Liver (tissue), 9 donors: ENCODE data around the gene TADA3. TPM values are rescaled to one million over a fixed set of nuclear protein-coding genes. Genes with fewer than 3 reads are reported as not detected.
"Not testable (repeated sequence)": the region's sequence is repeated elsewhere in the genome, so short reads cannot be mapped to it uniquely, and the experiment has no call there.

Experiments
- DNase-seq: peaks from one replicate; pipeline ENCODE4 v3.0.0-alpha.2; 2017; ENCODE audit warnings: low spot score
- H3K27ac ChIP-seq, 2 donors: one replicate each; pipeline ENCODE4 v1.7.0; 2013; ENCODE audit warnings: inconsistent platforms in 2 of 2, low read length in 2 of 2, control low read depth in 1 of 2, low read depth in 1 of 2, mild to moderate bottlenecking in 1 of 2
- H3K27me3 ChIP-seq, 4 donors: one replicate each; pipeline versions ENCODE4 v1.6.1 to v1.7.0; 2013; ENCODE audit warnings: low read length in 3 of 4, inconsistent platforms in 1 of 4, mild to moderate bottlenecking in 1 of 4, moderate library complexity in 1 of 4; ENCODE audit not compliant: control insufficient read depth in 4 of 4, insufficient read depth in 4 of 4
- H3K36me3 ChIP-seq, 4 donors: one replicate each; pipeline versions ENCODE4 v1.6.1 to v1.7.0; 2013; ENCODE audit warnings: low read length in 3 of 4, mild to moderate bottlenecking in 3 of 4, low read depth in 1 of 4, moderate library complexity in 1 of 4; ENCODE audit not compliant: control insufficient read depth in 4 of 4, insufficient read depth in 3 of 4
- H3K4me1 ChIP-seq, 4 donors: one replicate each; pipeline versions ENCODE4 v1.6.1 to v1.7.0; 2013; ENCODE audit warnings: low read length in 3 of 4, mild to moderate bottlenecking in 3 of 4, moderate library complexity in 1 of 4; ENCODE audit not compliant: control insufficient read depth in 4 of 4, insufficient read depth in 4 of 4
- H3K4me3 ChIP-seq, 3 donors: one replicate each; pipeline versions ENCODE4 v1.6.1 to v1.7.0; 2013; ENCODE audit warnings: low read length in 3 of 3, control low read depth in 1 of 3, low read depth in 1 of 3, mild to moderate bottlenecking in 1 of 3
- H3K9ac ChIP-seq, 2 donors: one replicate each; pipeline ENCODE4 v1.7.0; 2013; ENCODE audit warnings: low read length in 2 of 2, mild to moderate bottlenecking in 2 of 2, moderate library complexity in 2 of 2, control low read depth in 1 of 2, low read depth in 1 of 2
- H3K9me3 ChIP-seq, 4 donors: one replicate each; pipeline versions ENCODE4 v1.6.1 to v1.7.0; 2013; ENCODE audit warnings: low read length in 3 of 4; ENCODE audit not compliant: control insufficient read depth in 4 of 4
- FOXA1 ChIP-seq: IDR thresholded peaks from 2 replicates; pipeline ENCODE4 v1.6.1; 2016; ENCODE audit warnings: antibody characterized with exemption
- FOXA2 ChIP-seq: IDR thresholded peaks from 2 replicates; pipeline ENCODE4 v1.6.1; 2016; ENCODE audit warnings: antibody characterized with exemption
- GABPA ChIP-seq, 2 donors: IDR thresholded peaks in 1 of 2; conservative IDR thresholded peaks in 1 of 2; 2 replicates each; pipeline ENCODE4 v1.6.1; 2016; ENCODE audit warnings: antibody characterized with exemption in 2 of 2, mild to moderate bottlenecking in 1 of 2, moderate library complexity in 1 of 2
- HNF4A ChIP-seq, 2 donors: conservative IDR thresholded peaks; 2 replicates each; pipeline ENCODE4 v1.6.1; 2016; ENCODE audit warnings: antibody characterized with exemption in 2 of 2, mild to moderate bottlenecking in 2 of 2
- HNF4G ChIP-seq: IDR thresholded peaks from 2 replicates; pipeline ENCODE4 v1.6.1; 2016; ENCODE audit warnings: antibody characterized with exemption
- JUND ChIP-seq, 2 donors: IDR thresholded peaks; 2 replicates each; pipeline ENCODE4 v1.6.1; 2016; ENCODE audit warnings: antibody characterized with exemption in 2 of 2
- NR2F2 ChIP-seq: IDR thresholded peaks from 2 replicates; pipeline ENCODE4 v1.6.1; 2016; ENCODE audit warnings: antibody characterized with exemption
- RAD21 ChIP-seq, 2 donors: IDR thresholded peaks; 2 replicates each; pipeline ENCODE4 v1.6.1; 2016; ENCODE audit warnings: antibody characterized with exemption in 2 of 2, mild to moderate bottlenecking in 2 of 2
- RXRA ChIP-seq, 2 donors: IDR thresholded peaks; 2 replicates each; pipeline ENCODE4 v1.6.1; 2017 to 2018; ENCODE audit warnings: antibody characterized with exemption in 2 of 2, mild to moderate bottlenecking in 1 of 2
- SP1 ChIP-seq: IDR thresholded peaks from 2 replicates; pipeline ENCODE4 v1.6.1; 2018; ENCODE audit warnings: antibody characterized with exemption, mild to moderate bottlenecking
- TAF1 ChIP-seq: conservative IDR thresholded peaks from 2 replicates; pipeline ENCODE4 v1.6.1; 2016; ENCODE audit warnings: antibody characterized with exemption, mild to moderate bottlenecking
- YY1 ChIP-seq: IDR thresholded peaks from 2 replicates; pipeline ENCODE4 v1.6.1; 2016; ENCODE audit warnings: antibody characterized with exemption, mild to moderate bottlenecking
- WGBS: extraction: QIAGEN DNeasy Blood & Tissue Kit; methylation state at CpG from one replicate; pipeline ENCODE4 v1.1.7; 2013; 5-methylcytosine and 5-hydroxymethylcytosine counted together
- polyA plus RNA-seq, 2 donors: library from polyadenylated mRNA; stranded (reverse) in 1 of 2; unstranded in 1 of 2; fragments of 200-250 nt in 1 of 2; fragments of >200 nt in 1 of 2; fragmentation: Nextera tagmentation in 1 of 2; extraction: Ambion mirVana in 1 of 2; gene quantifications; one replicate each; pipeline versions ENCODE4 v1.2.1 to v1.2.3, GENCODE V29; 2013 to 2015
- total RNA-seq, 2 donors: library from RNA; depleted of rRNA; stranded (reverse); fragments of >200 nt; gene quantifications; one replicate each; pipeline ENCODE4 v1.2.3, GENCODE V29; 2014
- TF ChIP-seq, protein P1 (sequence below): IDR thresholded peaks from 2 replicates; pipeline ENCODE4 v1.6.1; 2016; ENCODE audit warnings: antibody characterized with exemption
- TF ChIP-seq, protein P2 (sequence below): IDR thresholded peaks from 2 replicates; pipeline ENCODE4 v1.6.1; 2016; ENCODE audit warnings: antibody characterized with exemption
- TF ChIP-seq, protein P3 (sequence below): IDR thresholded peaks from 2 replicates; pipeline ENCODE4 v1.6.1; 2016; ENCODE audit warnings: antibody characterized with exemption, mild to moderate bottlenecking
- donor health status: healthy.
- donor health status: healthy.
- donor health status: healthy.
- donor health status: healthy.
- donor health status: healthy.

Gene TADA3
- total and polyA plus RNA-seq, 4 donors = 16.2 to 27.8 (median 21.5) TPM

DNA sequence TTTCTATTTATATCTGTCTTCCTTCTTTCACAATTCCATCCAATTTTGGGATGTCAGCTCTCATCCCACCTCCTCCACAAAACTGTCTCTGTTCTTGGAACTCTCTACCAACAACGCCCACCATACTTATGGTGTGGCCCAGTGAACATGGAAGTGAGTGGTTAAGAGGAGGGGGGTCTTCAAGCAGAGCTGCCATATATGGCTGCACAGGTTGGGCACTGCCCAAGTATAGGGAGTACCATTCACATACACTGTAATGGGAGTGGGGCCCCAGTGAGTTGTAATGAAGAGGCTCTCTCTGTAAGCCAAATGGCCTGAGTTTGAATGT, 14.6 kb downstream of the TADA3 start:
- DNase-seq = no peak
- Histone ChIP-seq H3K27ac (no peak overlapping the region), H3K9ac (no peak overlapping the region), H3K4me1 (peaks cover 6 to 38% (median 18%) of the 10 kb centered on the region in 4 donors), H3K27me3 (no peaks in the 10 kb centered on the region), H3K4me3 (no peak overlapping the region), H3K9me3 (no peaks in the 10 kb centered on the region), H3K36me3 (no peaks in the 10 kb centered on the region)
- no peak for TF ChIP-seq YY1
- no peak for TF ChIP-seq FOXA1
- TF ChIP-seq, protein P1, sequence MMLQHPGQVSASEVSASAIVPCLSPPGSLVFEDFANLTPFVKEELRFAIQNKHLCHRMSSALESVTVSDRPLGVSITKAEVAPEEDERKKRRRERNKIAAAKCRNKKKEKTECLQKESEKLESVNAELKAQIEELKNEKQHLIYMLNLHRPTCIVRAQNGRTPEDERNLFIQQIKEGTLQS = no peak
- no peak for TF ChIP-seq RXRA (IDR thresholded peaks at IDR 0.05)
- no peak for TF ChIP-seq HNF4G
- WGBS = 91% methylated on average over 1 of the region's 1 CpG

DNA sequence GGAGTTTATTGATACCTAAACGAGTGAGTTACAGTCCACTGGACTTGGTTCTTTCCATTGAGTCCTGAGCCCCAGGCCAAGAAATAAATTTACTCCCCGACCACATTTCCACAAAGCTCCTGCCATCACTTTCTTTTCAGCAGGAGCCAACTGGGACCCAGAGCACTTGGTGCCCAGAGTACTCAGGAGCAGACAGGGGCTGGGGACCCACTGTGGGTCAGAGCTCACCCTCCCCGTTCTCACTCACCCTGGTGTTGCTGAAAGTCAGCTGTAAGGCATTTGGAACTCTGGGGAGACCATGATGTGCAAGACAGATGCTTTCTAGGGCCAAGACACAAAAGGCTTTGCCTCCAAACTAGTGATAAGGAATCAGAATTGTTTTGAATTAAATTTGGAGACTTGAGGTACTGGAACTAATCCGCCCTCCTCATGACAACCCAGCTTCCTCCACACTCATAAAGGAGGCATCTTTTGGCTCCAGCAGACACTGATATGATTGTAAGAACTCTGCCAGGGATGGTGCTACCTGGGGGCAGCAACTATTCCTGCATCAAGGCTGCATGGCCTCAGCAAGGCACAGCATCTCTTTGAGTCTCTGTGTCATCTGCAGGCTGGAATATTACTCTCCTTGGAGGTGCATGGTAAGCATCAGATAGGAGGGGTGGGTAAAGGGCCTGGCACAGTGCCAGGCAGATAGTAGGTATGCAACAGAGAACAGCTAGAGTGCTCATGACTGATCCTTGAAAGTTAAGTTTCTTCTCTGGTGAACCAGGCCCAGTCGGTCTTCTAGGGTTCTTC, 15.2 kb downstream of the TADA3 start:
- Histone ChIP-seq H3K4me1 (peaks cover 6 to 34% (median 16%) of the 10 kb centered on the region in 4 donors), H3K36me3 (no peaks in the 10 kb centered on the region), H3K4me3 (no peak overlapping the region), H3K27me3 (no peaks in the 10 kb centered on the region), H3K9ac (no peak overlapping the region), H3K27ac (no peak overlapping the region), H3K9me3 (no peaks in the 10 kb centered on the region)
- TF ChIP-seq NR2F2 (no peak), RXRA (IDR thresholded peaks at IDR 0.05) (no peak), GABPA (IDR thresholded peaks at IDR 0.05 in 1 of 2, conservative IDR thresholded peaks at IDR 0.05 in 1 of 2) (no peak), FOXA2 (no peak), TAF1 (no peak), HNF4G (no peak), JUND (IDR thresholded peaks at IDR 0.05) (no peak), FOXA1 (no peak), SP1 (no peak)
- no peak for DNase-seq
- WGBS = 81% methylated on average over 5 of the region's 5 CpGs

DNA sequence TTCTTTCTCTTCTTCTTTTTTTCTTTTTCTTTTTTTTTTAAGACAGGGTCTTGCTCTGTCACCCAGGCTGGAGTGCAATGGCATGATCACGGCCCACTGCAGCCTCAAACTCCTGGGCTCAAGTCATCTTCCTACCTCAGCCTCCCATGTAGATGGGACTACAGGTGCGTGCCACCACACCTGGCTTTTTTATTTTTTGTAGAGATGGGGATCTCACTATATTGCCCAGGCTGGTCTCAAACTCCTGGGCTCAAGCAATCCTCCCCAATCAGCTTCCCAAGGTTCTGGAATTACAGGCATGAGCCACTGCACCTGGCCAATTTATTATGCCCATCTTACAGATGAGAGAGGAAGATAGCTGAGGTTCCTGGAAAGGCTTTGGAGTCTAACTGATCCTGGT, 21.3 kb downstream of the TADA3 start:
- H3K36me3 ChIP-seq, H3K9ac ChIP-seq, H3K27me3 ChIP-seq, DNase-seq, H3K9me3 ChIP-seq: not testable (repeated sequence)
- Histone ChIP-seq H3K4me3 (peak overlapping the region in 1 of 3 donors; percentile 3), H3K4me1 (peaks cover 8 to 28% (median 22%) of the 10 kb centered on the region in 4 donors), H3K27ac (peak overlapping the region in 1 of 2 donors; percentile 93)
- 88% methylated on average over 2 of the region's 2 CpGs for WGBS

DNA sequence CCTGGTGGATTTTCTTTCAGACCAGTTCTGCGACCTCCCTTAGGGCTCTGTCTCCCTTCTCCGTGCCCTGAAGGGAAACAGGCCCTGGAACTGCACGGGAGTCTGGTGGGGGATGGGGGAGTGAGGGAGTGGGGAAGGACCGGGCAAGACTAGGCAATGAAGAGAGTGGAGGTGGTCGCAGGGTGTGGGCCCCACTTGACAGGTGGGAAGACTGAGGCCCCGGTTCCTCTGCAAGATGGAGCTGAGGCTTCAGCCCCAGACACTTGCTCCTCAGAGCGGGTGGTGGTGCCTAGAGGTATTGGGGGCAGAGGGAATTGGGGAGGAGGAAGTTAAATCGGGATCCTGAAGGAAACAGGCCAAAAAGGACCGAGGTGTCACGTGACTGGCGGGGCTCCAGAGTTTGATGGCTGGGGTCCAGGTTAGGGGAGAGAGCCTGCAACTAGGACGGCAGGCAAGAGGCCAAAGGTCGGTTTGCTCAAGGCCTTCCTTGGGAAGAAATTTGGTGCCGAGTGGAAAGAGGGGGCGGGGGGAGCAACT, 21.9 kb downstream of the TADA3 start:
- WGBS = 7% methylated on average over 15 of the region's 15 CpGs
- H3K27me3 ChIP-seq = no peaks in the 10 kb centered on the region
- peak overlapping the region; percentile 50 to 70 (median 68) for H3K4me3 ChIP-seq
- DNase-seq = peak; percentile 83
- H3K36me3 ChIP-seq = peaks cover 0 to 6% (median 4%) of the 10 kb centered on the region in 4 donors
- no peaks in the 10 kb centered on the region for H3K9me3 ChIP-seq
- peak overlapping the region; percentile 88 to 93 for H3K27ac ChIP-seq
- H3K9ac ChIP-seq = peak overlapping the region; percentile 59 to 74
- peaks cover 8 to 28% (median 22%) of the 10 kb centered on the region in 4 donors for H3K4me1 ChIP-seq
- TF ChIP-seq, protein P1 = peak; percentile 39
- TF ChIP-seq, protein P2, sequence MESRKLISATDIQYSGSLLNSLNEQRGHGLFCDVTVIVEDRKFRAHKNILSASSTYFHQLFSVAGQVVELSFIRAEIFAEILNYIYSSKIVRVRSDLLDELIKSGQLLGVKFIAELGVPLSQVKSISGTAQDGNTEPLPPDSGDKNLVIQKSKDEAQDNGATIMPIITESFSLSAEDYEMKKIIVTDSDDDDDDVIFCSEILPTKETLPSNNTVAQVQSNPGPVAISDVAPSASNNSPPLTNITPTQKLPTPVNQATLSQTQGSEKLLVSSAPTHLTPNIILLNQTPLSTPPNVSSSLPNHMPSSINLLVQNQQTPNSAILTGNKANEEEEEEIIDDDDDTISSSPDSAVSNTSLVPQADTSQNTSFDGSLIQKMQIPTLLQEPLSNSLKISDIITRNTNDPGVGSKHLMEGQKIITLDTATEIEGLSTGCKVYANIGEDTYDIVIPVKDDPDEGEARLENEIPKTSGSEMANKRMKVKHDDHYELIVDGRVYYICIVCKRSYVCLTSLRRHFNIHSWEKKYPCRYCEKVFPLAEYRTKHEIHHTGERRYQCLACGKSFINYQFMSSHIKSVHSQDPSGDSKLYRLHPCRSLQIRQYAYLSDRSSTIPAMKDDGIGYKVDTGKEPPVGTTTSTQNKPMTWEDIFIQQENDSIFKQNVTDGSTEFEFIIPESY = peak; percentile 40
- TF ChIP-seq HNF4A (conservative IDR thresholded peaks at IDR 0.05) (peak; percentile 91), FOXA2 (peak; percentile 28), FOXA1 (no peak), GABPA (IDR thresholded peaks at IDR 0.05 in 1 of 2, conservative IDR thresholded peaks at IDR 0.05 in 1 of 2) (peak in 1 of 2 donors; percentile 55), NR2F2 (peak; percentile 95), JUND (IDR thresholded peaks at IDR 0.05) (peak in 1 of 2 donors; percentile 46), YY1 (no peak), HNF4G (peak; percentile 76), RXRA (IDR thresholded peaks at IDR 0.05) (peak; percentile 41 to 69), RAD21 (IDR thresholded peaks at IDR 0.05) (peak in 1 of 2 donors; percentile 44), TAF1 (no peak)
- TF ChIP-seq, protein P3, sequence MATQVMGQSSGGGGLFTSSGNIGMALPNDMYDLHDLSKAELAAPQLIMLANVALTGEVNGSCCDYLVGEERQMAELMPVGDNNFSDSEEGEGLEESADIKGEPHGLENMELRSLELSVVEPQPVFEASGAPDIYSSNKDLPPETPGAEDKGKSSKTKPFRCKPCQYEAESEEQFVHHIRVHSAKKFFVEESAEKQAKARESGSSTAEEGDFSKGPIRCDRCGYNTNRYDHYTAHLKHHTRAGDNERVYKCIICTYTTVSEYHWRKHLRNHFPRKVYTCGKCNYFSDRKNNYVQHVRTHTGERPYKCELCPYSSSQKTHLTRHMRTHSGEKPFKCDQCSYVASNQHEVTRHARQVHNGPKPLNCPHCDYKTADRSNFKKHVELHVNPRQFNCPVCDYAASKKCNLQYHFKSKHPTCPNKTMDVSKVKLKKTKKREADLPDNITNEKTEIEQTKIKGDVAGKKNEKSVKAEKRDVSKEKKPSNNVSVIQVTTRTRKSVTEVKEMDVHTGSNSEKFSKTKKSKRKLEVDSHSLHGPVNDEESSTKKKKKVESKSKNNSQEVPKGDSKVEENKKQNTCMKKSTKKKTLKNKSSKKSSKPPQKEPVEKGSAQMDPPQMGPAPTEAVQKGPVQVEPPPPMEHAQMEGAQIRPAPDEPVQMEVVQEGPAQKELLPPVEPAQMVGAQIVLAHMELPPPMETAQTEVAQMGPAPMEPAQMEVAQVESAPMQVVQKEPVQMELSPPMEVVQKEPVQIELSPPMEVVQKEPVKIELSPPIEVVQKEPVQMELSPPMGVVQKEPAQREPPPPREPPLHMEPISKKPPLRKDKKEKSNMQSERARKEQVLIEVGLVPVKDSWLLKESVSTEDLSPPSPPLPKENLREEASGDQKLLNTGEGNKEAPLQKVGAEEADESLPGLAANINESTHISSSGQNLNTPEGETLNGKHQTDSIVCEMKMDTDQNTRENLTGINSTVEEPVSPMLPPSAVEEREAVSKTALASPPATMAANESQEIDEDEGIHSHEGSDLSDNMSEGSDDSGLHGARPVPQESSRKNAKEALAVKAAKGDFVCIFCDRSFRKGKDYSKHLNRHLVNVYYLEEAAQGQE = peak; percentile 28
